HG02642 (cell line): ENCODE measurements around the gene UBXN11.

Experiments used
- ATAC-seq: cut with Tn5 transposase; IDR thresholded peaks from one replicate; pipeline ENCODE4 v1.9.1; 2021; ENCODE audit warnings: mild to moderate bottlenecking; ENCODE audit not compliant: unreplicated experiment, poor library complexity

Gene UBXN11

DNA sequence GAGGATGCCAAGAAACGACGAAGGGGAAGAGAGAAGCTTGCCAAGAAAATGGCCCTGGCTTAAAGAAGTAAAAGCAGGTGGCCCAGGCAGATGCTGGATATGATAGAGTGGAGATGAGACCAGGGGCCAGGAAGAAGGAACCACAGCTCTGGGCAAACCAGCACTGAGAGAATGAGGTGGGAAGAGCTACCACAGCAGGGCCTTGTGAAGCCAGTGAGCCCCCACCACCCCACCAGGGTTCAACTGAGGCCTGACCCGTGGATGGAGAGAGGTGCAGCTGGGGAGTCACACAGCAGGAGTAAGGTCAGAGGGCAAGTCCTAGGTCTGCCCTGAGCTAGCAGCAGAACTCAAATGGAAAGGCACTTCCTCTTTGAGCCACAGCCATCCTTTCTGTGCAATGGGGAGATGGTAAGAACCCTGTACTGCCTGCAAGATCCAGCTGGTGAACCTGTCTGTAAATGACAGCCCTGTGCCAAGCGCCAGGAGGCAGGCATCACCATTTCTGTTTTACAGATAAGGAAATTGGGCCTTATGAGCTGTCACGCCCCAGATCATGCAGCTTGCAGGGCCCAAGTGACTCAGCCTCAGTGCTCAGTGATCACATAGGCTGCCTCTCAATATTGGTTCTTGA, 18.0 kb downstream of the UBXN11 start:
- ATAC-seq, result no peak

DNA sequence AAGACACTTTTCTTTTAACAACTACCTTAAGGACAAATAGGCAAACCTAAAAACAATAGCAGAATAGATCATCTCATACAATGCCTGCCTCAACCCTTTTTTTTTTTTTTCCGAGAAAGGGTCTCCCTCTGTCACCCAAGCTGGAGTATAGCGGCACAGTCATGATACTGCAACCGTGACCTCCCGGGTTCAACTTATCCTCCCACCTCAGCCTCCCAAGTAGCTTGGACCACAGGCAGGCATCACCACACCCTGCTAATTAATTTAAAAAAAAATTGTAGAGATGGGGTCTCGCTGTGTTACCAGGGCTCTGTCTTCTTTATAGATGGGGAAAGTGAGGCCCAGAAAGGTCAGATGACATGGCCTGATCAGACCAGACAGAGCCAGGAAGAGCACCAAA, 18.6 kb downstream of the UBXN11 start:
- no peak for ATAC-seq

DNA sequence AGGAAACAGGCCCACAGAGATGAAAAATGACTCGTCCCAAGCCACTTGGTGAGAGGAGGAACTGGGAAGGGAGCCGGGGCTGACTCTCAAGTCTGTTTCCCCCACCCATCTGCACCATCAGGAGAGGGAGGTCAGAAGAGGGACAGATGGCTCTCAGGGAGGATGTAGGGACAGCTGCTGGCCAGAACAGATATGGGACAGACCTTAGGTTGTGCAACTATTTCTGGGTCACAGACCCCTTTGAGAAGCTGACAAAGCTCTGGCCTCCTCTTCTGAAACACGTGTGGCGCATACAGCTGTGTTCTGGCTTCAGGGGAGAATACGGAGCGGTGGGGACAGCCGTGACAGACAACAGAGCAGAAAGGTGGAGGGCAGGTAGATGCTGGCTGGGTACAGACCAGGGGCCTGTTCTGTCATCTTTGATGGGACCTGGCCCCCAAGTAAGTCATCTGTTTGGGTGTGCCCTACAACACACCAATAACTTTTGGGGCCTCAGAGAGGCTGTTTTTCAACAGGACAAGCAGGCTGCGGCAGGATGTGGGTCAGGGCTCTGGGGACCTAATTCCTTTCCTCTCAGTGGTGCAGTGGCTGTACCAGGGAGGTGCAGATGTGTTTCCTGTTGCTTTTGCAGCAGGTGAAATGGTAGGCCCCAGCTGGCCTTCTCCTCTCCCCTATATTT, 19.3 kb downstream of the UBXN11 start:
- ATAC-seq, result peak; percentile 41

DNA sequence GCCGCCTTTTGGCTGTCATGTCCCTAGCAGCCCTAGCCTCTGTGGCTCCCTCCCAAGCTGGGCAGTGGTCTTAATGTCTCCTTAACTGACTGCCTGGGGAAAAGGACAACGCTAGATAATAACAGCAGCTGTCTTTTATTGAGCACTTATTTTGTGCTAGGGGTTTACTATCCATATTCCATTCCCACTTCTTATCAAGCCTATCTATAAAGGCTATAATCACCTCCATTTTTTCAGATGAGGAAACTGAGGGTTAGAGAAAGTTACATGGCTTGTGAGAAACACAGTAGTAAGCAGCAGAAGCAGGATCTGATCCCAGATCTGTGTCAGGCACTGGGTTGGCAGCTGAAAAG, 20.4 kb downstream of the UBXN11 start:
- ATAC-seq, result no peak

DNA sequence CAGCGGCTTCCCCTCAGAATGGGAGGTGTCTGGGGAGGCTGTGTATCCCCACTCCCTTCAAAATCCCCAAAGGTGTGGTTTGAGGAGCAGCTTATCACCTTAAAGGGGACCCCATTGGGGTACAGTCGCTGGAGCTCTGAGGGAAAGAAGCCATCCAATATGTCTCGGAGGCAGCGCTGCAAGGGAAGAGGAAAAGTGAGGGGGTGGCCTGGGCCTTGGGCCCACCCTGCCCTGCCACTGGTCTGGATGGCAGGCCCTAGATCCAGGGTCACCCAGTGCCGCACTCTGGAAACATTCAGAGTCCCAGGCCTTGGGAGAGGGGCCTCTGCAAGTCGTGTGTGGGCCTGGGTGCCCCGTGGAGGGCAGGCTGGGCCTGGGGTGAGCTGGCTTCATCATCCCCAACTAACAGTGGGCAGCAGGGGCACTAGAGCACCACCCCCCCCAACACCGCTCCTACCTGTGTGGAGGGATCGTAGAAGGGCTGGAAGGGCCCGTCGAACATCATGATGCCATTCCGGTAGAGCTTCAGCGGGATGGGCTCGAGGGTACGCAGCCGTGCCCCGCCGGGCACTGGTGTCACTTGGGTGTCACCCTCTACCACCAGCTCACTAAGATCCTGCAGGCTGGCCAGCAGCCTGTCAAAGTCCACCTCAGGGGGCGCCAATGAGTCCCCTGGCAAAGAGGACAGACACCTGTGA, 20.9 kb downstream of the UBXN11 start:
- no peak for ATAC-seq

DNA sequence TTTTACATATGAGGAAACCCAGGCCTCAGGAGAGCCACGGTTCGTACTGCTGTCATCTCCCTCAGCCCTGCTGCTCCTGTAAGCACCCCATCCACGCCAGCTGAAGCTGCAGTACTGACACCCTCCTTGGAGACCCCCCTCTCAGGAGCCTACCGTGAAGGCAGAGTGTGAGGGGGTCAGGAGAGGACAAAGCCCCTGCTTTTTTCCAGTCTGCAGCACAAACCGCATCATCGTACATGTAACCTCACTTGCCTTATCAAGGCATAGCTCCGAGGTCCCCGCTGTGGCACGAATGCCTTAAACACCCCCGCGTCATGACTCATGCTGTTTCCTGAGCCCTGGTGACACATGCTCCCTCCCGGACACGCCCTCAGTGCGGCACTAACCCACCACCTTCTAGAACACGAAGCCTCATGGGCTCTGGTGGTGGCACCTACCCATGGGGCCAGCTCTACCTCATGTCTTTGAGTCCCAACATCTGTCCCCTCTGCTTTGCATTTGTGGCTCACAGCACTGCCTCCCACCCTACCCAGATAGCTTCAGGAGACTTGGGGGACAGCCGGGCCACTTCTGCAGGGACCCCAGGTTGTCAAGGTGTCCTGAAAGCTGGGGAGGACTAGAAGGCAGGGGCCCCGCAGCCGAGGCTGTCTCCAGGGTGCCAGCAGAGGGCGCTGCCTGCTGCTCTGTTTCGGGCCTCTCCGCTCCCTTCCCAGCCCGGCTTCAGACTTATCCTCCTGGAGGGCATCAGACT, 21.7 kb downstream of the UBXN11 start:
- ATAC-seq, result no peak

DNA sequence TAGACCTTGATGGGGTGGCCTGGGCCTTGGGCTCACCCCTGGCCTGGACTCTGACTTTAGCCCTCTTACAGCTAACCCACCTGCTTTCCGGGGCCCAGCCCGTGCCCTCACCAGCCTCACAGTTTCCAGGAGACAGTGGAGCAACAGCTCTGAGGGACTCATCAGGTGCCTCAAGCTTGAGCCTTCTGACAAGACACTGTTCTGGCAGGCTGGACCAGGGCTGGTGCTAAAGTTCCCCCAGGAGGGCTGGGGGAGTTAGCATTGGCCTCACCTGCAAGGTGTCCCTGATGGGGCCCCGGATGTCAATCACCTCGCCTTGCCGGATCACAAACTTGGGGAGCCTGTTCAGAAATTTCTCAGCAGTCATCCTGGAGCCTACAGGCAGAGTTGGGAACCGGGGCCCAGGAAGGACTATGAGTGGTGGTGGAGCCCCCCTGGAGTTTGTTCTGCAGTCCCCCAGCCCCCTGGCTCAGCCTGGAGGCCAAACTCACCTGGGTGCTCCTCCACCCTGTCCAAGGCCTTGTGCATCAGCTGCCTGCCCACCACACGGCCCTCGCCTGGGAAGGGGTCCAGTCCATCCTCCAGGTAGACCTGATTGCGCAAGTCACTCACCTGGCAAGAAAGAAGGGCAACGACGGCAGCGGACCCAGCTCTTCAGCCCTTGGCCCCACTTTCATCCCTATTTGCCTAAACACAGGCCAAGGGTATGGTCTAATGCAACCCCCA, 22.4 kb downstream of the UBXN11 start:
- ATAC-seq, result no peak

DNA sequence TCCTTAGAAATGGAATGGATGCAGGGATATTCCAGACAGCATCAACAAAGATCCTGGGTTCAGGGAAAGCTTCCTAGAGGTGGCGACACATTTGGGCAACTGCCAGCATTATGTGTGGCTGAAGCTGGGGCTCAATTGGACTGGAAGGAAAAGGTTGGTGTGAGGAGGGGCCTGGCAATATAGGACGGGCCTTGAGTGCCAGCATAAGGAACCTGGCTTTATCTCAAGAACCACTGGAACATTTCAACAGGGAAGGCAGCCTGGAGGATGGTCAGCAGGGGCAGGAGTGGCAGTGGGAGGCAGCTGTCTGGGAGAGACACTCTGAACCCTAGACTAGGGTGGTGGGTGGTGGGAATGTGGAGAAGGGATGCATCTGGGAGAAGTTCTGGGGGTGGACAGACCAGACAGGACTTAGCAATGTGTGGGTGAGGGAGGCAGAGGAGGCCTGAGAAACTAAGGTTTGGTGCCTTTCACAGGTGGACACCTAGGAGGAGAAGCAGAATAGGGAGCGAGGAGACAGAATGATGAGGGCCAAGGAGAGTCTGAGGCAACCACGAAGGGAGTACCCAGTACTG, 23.1 kb downstream of the UBXN11 start:
- ATAC-seq, result no peak

DNA sequence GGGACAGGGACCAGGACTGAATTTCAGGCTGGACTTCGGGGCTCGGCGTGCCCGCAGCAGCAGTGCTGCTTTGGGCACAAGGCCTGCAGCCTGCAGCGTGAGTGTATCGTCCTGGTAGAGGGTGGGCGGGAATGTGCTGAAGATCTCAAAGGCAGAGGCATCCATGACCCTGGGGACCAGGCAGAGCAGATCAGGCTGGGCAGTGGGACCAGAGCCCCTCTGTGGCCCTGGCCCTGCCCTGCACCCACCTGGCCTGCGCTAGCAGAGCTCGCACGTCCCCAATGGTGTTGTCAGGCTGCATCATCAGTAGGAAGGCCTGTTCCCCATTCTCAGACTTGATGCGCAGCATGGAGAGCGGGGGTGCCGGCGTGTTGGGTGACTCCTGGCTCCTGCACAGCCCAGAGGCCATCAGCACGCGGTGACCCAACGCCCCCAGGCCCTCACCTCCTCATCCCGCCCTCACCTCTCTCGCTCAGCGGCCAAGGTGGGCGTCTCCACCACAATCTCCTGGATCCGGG, 24.0 kb downstream of the UBXN11 start:
- no peak for ATAC-seq

DNA sequence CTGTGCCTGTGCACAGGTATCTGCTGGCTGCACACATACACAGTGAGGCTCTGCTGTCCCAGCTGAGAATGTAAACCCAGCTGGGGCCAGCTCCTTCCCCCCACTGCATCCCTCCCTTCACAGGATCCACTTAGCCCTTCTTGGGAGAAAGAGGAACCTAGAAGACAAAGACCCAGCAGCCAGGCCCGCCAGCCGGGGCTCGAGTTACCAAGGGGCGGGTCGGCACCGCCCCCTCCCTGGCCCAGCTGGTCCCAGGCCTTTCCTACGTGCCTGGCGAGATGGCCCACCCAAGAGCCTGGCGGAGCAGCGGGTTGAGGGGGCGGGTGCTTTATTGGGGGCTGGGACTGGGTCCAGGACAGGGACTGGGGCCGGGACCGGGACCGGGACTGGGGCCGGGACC, 24.5 kb downstream of the UBXN11 start:
- ATAC-seq, result no peak

DNA sequence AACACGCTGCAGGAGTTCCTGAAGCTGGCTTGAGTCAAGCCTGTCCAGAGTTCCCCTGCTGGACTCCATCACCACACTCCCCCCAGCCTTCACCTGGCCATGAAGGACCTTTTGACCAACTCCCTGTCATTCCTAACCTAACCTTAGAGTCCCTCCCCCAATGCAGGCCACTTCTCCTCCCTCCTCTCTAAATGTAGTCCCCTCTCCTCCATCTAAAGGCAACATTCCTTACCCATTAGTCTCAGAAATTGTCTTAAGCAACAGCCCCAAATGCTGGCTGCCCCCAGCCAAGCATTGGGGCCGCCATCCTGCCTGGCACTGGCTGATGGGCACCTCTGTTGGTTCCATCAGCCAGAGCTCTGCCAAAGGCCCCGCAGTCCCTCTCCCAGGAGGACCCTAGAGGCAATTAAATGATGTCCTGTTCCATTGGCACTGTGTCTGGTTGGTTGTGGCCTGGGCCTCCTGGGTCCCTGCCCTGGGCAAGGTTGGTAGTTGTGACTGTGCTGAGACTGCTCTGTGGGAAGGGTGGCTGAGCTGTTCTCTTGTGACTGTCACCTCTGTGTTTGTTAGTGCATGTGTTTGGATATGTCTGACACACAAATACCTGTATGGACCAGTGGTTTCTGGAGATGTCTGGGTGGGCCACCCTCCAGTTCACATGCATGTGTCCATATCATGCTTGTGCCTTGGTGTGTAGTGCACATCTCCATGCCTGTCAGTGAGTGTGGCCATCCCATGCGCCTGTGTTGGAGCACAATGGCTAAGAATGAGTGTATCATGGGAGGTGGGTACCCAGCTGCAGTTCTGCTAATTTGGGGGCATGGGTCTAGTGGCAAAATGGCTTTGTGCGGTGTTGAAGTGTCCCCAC, 25.1 kb downstream of the UBXN11 start:
- no peak for ATAC-seq

DNA sequence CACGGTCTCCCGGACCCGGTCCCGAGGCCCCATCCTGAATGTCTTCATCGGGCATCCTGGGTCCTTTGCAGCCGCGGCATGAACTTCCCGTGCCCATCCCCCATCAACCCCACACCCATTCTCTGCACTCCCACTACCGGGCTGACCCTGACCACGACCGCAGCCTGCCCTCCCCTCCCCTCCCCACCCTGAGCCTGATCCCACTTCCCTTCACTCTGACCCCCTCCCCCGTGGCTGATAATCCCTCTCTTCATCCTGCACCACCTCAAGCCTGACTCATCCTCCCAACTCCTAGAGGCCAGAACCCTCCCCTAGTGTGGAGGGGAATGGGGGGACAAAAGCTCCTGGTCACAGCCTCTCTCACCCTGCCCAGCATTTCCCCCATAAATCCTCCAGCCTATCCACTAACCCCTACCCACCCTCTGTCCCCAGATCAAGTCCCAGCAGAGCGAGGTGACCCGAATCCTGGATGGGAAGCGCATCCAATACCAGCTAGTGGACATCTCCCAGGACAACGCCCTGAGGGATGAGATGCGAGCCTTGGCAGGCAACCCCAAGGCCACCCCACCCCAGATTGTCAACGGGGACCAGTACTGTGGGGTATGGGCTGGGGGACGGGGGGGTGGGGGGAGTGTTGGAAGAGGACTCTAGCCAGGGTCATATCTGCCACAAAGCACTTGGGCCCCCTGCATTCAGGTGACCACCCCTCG, 25.9 kb downstream of the UBXN11 start:
- ATAC-seq, result no peak

DNA sequence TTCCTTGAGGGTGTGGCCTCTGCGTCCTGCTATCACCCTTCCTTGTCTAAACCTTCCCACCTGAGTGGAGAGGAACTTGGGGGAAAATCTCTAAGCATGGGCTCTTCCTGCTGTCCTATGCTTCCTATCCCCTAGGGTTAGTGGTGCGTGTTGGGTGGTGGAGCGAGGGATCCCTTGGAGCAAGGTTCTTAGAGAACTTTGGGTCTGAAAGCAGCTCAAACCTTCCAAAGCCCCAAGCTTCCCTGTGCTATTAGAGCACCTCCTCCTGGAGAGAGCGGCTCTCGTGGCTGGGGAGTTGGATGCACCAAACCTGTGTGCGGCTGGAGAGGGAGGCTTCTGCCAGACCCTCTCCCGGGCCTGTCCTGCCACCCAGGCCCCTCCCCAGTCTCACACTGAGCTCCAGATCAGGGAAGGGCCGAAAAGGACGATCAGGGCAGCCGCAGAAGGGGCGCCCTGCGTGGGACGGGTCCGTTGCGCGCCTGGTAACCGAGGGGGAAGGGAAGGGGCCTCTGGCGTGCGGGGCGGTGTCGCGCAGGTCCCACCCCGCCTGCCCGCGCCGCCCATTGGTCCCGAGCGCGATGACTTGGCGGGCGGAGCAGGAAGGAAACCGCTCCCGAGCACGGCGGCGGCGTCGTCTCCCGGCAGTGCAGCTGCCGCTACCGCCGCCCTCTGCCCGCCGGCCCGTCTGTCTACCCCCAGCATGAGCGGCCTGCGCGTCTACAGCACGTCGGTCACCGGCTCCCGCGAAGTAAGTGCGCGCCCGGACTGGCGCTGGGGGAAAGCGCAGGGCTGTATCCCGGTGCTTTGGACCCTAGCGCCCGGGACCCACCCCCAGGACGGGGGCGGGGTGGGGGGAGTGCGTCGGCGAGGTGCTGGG, 26.7 kb downstream of the UBXN11 start, which contains the start of gene SH3BGRL3:
Gene SH3BGRL3, plus strand, starts transcription at position 631 of the 877 bp plus-strand sequence. Its CDS starts 70 bp downstream, at position 701.
- peak; percentile 72 for ATAC-seq

DNA sequence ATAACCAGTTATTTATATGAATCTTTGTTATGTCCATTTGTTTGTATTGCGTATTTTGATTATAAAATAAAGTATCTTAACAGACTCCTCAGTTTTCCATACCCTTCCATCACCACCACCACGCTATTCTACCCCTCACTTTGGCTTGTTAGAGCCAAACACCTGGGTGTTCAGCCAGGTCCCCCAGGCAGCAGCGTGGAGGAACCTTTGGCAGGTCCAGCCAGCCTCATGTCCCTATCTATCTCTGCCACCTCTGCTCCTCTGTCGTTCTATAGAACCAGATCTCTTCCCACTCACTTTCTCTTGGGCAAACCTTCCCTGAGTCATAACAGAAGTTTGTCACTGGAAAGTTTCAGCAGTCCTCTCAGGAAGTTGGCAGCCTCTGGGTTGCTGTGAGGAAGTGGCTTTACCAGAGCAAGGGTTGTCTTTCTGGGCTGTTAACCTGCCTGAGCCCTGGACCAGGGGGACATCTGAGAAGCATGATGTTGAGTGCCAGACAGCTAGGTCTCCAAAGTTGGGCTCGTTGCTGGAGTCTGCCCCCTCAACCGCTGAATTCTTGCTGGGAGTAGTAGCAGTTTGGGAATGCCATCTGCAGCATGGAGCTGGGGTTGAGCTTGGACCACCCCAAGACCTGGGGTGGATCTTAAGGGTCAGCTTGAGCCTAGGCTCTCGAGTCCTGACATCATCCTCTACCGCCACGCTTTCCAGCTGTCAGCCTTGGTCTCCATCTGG, 27.5 kb downstream of the UBXN11 start:
- no peak for ATAC-seq

DNA sequence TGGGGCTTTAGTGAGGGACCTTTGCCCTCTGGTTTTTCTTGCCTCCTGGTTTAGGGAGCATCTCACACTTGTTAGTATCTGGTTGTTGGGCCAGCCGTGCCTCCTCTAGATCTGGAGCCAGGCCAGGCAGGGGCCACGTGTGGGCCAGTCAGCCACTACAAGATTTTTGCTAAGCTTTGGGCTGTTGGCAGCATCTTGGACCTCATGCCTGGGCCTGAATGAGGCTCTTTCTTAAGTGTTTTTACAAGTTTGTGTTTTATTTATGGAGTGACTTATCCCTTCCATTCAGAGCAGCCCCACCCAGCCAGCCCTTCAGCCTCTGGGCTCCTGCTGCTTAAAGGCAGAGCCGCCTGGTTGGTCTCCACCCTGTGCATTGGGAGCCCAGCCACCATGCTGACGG, 28.1 kb downstream of the UBXN11 start:
- no peak for ATAC-seq

DNA sequence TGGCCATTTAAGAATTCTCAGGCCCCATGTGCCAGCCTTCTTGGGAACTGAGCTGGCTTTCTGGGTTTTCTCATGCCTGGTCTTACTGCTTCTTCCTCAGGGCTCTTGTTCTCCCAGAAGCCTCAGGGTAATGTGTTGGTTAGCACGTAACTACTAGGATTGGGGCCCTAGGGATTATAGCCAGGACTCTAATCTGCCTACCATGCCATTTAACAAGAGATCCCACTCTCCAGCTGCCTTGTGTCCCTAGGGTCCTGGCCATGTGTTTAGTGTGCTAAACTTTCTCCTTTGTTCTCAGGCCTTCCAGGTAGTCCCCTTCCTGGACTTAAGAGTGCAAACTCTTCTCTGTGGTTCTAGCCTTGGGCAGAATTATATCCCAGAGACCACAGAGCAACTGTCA, 28.7 kb downstream of the UBXN11 start:
- no peak for ATAC-seq

DNA sequence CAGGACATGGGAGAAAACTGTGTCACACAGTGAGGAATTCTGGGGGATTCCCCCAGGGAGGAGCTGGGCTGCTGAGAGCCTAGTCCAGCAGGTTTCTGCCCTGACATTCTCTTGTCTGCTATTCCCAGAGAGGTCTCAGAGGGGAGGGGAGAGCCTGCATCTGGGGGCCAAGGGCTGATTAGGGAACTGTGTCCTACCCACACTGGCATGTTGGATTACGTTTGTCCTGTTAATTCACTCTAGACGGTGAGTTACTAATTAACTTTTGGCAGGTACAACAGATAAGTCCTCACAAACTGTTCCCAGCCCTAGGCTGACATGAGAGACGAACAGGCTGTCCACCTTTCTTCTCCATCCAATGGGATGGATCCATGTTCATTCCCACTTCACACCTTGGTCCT, 29.2 kb downstream of the UBXN11 start:
- no peak for ATAC-seq
